ENCODE data around the gene REM2.

The REM2 gene

DNA sequence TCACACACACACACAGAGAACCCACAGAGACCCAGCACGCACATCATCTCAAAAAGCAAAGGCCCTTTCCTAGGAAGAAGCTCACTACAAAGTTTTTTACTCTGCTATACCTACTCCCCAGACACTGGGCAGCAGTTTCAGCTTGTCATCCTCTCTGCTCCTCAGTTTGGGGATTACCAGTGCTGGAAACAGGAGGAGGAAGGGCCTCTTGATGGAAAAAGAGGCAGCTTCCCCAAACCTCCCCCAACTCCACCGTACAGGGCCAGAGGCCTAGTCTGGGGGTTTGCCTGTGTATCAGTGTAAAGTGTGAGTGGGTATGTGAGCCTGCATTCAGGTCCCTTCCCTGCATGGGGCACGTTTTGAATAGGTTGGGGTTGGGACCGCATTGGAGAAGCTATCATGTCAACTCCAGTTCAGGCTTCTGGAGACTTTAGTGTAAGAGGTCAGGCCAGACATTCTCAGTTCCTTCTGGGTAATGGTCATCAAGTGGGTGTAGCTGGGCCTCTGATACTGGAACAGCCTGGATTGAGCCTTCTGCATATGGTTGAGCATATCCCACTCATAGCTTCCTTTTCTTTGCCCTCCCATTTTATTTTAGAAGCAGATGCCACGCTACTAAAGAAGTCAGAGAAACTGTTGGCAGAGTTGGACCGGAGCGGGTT lies 1.2 kb downstream of the REM2 start:
- no peaks in the 10 kb centered on the region for H3K79me2 ChIP-seq (ENCODE audit: low read length)
- H3K4me1 ChIP-seq (ENCODE audit: low read length) = peaks cover 22% of the 10 kb centered on the region
- H4K20me1 ChIP-seq (ENCODE audit: insufficient read depth, low read length) = no peaks in the 10 kb centered on the region
- H2AFZ ChIP-seq (ENCODE audit: low read depth, low read length) = no peak overlapping the region
- no peaks in the 10 kb centered on the region for H3K36me3 ChIP-seq (replicated peaks; ENCODE audit: low read depth, low read length)
- H3K4me3 ChIP-seq (ENCODE audit: low read length) = no peak overlapping the region
- no peak overlapping the region for H3K9ac ChIP-seq (ENCODE audit: low read length)
- no peak overlapping the region for H3K27ac ChIP-seq (ENCODE audit: low read length)
- no peak for TF ChIP-seq EZH2phosphoT487 (IDR thresholded peaks at IDR 0.05; ENCODE audit: low read depth)
- TF ChIP-seq, protein P1, sequence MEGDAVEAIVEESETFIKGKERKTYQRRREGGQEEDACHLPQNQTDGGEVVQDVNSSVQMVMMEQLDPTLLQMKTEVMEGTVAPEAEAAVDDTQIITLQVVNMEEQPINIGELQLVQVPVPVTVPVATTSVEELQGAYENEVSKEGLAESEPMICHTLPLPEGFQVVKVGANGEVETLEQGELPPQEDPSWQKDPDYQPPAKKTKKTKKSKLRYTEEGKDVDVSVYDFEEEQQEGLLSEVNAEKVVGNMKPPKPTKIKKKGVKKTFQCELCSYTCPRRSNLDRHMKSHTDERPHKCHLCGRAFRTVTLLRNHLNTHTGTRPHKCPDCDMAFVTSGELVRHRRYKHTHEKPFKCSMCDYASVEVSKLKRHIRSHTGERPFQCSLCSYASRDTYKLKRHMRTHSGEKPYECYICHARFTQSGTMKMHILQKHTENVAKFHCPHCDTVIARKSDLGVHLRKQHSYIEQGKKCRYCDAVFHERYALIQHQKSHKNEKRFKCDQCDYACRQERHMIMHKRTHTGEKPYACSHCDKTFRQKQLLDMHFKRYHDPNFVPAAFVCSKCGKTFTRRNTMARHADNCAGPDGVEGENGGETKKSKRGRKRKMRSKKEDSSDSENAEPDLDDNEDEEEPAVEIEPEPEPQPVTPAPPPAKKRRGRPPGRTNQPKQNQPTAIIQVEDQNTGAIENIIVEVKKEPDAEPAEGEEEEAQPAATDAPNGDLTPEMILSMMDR (IDR thresholded peaks at IDR 0.05; ENCODE audit: low read depth, low read length) = no peak
- H3K27me3 ChIP-seq (ENCODE audit: low read depth, low read length) = 0 out of 2 replicates have a peak, but pooled peaks cover 7% of the 10 kb centered on the region
- no peak overlapping the region for H3K4me2 ChIP-seq (ENCODE audit: low read length)
- no peaks in the 10 kb centered on the region for H3K9me3 ChIP-seq (ENCODE audit: insufficient read depth, low read length)

DNA sequence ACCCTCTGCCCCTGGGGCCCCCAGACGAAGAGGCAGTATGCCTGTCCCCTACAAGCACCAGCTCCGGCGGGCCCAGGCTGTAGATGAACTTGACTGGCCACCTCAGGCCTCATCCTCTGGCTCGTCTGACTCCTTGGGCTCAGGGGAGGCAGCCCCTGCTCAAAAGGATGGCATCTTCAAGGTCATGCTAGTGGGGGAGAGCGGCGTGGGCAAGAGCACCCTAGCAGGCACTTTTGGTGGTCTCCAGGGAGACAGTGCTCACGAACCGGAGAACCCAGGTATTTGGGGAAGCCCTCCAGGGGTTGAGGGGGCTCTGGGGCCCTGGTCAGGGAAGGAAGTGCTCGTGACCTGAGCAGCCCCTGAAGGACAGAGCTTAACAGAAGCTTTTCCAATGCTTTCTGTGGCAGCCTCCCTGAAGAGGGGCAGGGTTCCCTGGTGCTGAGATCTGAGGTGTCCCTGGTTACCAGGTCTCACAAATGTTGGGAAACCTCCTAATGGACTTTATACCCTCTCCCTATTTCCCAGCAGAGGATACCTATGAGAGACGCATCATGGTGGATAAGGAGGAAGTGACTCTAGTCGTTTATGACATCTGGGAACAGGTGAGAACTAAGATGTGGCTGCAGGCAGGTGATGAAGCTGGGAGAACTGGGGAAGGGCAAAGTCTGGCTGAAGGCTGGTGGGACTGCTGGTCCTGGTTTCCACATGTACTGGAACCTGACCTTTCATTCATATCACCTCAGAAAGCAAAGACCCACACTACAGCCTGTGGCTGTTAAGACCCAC lies 1.9 kb downstream of the REM2 start:
- Histone ChIP-seq H3K27ac (ENCODE audit: low read length) (no peak overlapping the region), H3K4me2 (ENCODE audit: low read length) (no peak overlapping the region), H3K4me3 (ENCODE audit: low read length) (no peak overlapping the region), H3K79me2 (ENCODE audit: low read length) (no peaks in the 10 kb centered on the region), H3K9ac (ENCODE audit: low read length) (no peak overlapping the region), H3K27me3 (ENCODE audit: low read depth, low read length) (0 out of 2 replicates have a peak, but pooled peaks cover 7% of the 10 kb centered on the region), H4K20me1 (ENCODE audit: insufficient read depth, low read length) (no peaks in the 10 kb centered on the region), H2AFZ (ENCODE audit: low read depth, low read length) (no peak overlapping the region), H3K36me3 (replicated peaks; ENCODE audit: low read depth, low read length) (no peaks in the 10 kb centered on the region), H3K9me3 (ENCODE audit: insufficient read depth, low read length) (no peaks in the 10 kb centered on the region), H3K4me1 (ENCODE audit: low read length) (peaks cover 22% of the 10 kb centered on the region)
- no peak for TF ChIP-seq EZH2phosphoT487 (IDR thresholded peaks at IDR 0.05; ENCODE audit: low read depth)
- TF ChIP-seq, protein P1 (IDR thresholded peaks at IDR 0.05; ENCODE audit: low read depth, low read length) = no peak

DNA sequence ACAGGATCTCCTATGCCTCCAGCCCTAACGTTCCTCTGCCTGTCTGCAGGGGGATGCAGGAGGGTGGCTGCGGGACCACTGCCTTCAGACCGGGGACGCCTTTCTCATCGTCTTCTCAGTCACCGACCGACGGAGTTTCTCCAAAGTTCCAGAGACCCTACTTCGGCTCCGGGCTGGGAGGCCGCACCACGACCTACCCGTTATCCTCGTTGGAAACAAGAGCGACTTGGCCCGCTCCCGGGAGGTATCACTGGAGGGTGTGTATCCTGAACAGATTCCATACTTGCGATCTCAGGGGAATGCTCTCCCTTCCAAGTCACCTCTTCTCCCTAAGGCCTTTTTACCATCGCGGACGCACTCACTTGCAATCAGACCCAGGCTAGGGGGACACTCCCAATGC lies 3.0 kb downstream of the REM2 start:
- H3K27me3 ChIP-seq (ENCODE audit: low read depth, low read length) = 0 out of 2 replicates have a peak, but pooled peaks cover 7% of the 10 kb centered on the region
- no peak for TF ChIP-seq EZH2phosphoT487 (IDR thresholded peaks at IDR 0.05; ENCODE audit: low read depth)
- TF ChIP-seq, protein P1 (IDR thresholded peaks at IDR 0.05; ENCODE audit: low read depth, low read length) = no peak
- H3K4me3 ChIP-seq (ENCODE audit: low read length) = no peak overlapping the region
- H3K4me1 ChIP-seq (ENCODE audit: low read length) = peaks cover 22% of the 10 kb centered on the region
- H3K4me2 ChIP-seq (ENCODE audit: low read length) = no peak overlapping the region
- H4K20me1 ChIP-seq (ENCODE audit: insufficient read depth, low read length) = no peaks in the 10 kb centered on the region
- H2AFZ ChIP-seq (ENCODE audit: low read depth, low read length) = no peak overlapping the region
- H3K9me3 ChIP-seq (ENCODE audit: insufficient read depth, low read length) = no peaks in the 10 kb centered on the region
- no peak overlapping the region for H3K9ac ChIP-seq (ENCODE audit: low read length)
- H3K79me2 ChIP-seq (ENCODE audit: low read length) = no peaks in the 10 kb centered on the region
- no peaks in the 10 kb centered on the region for H3K36me3 ChIP-seq (replicated peaks; ENCODE audit: low read depth, low read length)
- no peak overlapping the region for H3K27ac ChIP-seq (ENCODE audit: low read length)
